Suprapubic skin (tissue), 4 donors: ENCODE measurements around the gene PEX13. TPM values are rescaled to one million over a fixed set of nuclear protein-coding genes. Genes with fewer than 3 reads are reported as not detected.

Source experiments
- DNase-seq, 2 donors: peaks; one replicate each; pipeline ENCODE4 v3.0.0-alpha.2; 2019; ENCODE audit warnings: low spot score in 2 of 2
- H3K27ac ChIP-seq: fragments of 200-600 bp; sonication (generic); one replicate; pipeline ENCODE4 v1.5.1; 2019
- H3K27me3 ChIP-seq: fragments of 200-600 bp; sonication (generic); one replicate; pipeline ENCODE4 v1.5.1; 2019
- H3K36me3 ChIP-seq: fragments of 200-600 bp; sonication (generic); one replicate; pipeline ENCODE4 v1.5.1; 2019
- H3K4me1 ChIP-seq: fragments of 200-600 bp; sonication (generic); one replicate; pipeline ENCODE4 v1.5.1; 2019
- H3K4me3 ChIP-seq: fragments of 200-600 bp; sonication (generic); one replicate; pipeline ENCODE4 v1.5.1; 2019; ENCODE audit warnings: mild to moderate bottlenecking
- H3K9me3 ChIP-seq: fragments of 200-600 bp; sonication (generic); one replicate; pipeline ENCODE4 v1.5.1; 2019
- EP300 ChIP-seq: sonication (generic); formaldehyde crosslinking; IDR thresholded peaks from one replicate; pipeline ENCODE4 v1.6.1; 2017; ENCODE audit warnings: antibody characterized with exemption
- POLR2A ChIP-seq, 2 donors: fragments of 450-650 bp; IDR thresholded peaks; one replicate each; pipeline ENCODE4 v1.6.1; 2017; ENCODE audit warnings: antibody characterized with exemption in 2 of 2, mild to moderate bottlenecking in 2 of 2, moderate library complexity in 2 of 2
- POLR2AphosphoS5 ChIP-seq, 3 donors: sonication (generic); formaldehyde crosslinking; IDR thresholded peaks; one replicate each; pipeline ENCODE4 v1.6.1; 2017; ENCODE audit warnings: antibody characterized with exemption in 3 of 3
- WGBS: methylation state at CpG from one replicate; pipeline ENCODE4 v1.1.5; 2018; 5-methylcytosine and 5-hydroxymethylcytosine counted together
- total RNA-seq, 4 donors: library from RNA; depleted of rRNA; stranded (reverse); fragments of >200 nt; gene quantifications; one replicate each; pipeline ENCODE4 v1.1.0, GENCODE V29; 2016
- TF ChIP-seq, protein P1 (sequence below), 2 donors: fragments of 200-600 bp in 1 of 2; fragments of 450-650 bp in 1 of 2; sonication (generic) in 1 of 2; IDR thresholded peaks; one replicate each; pipeline ENCODE4 v1.5.1; 2016 to 2019; ENCODE audit warnings: antibody characterized with exemption in 2 of 2, mild to moderate bottlenecking in 1 of 2, moderate library complexity in 1 of 2

The PEX13 gene, protein sequence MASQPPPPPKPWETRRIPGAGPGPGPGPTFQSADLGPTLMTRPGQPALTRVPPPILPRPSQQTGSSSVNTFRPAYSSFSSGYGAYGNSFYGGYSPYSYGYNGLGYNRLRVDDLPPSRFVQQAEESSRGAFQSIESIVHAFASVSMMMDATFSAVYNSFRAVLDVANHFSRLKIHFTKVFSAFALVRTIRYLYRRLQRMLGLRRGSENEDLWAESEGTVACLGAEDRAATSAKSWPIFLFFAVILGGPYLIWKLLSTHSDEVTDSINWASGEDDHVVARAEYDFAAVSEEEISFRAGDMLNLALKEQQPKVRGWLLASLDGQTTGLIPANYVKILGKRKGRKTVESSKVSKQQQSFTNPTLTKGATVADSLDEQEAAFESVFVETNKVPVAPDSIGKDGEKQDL
- total RNA-seq: 10 to 100 TPM; 29.5 to 39.2 (median 34.8) TPM

DNA sequence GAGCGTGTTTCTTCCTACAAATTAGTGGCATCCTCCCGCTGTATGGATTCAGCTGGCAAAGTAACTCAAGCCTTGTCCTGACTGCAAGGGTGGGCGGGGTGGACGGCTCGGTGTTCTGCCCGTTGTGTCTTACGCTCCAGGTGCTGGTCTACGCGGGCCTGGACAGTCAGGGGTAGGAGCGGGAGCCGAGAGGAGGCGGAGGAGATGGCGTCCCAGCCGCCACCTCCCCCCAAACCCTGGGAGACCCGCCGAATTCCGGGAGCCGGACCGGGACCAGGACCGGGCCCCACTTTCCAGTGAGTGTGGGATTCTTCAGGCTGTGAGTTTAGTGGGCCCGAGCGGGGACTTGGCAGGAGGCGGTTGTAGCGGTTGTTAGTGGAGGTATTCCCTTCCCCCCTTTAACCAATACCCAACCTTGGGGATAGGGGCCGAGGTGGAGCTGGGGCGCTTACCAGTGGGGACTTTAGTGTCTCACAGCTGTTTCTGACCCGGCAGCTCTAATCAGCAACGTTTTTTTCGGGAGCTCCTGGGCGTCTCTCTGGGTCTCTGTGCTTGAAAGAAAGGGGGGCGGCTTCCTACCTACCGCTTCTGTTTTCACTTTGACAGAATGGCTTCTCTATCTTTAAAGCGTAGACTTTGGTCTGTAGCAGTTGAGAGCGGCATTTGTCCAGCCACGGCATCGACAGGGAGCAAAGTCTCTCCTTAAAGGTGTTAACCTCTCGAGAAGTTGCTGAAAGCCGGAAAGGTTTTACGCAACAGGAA is at the start of gene PEX13, which contains the start of gene PUS10:
Gene PEX13 (plus strand): TSS at position 165 of the 762 bp plus-strand sequence. CDS start 40 bp downstream, at position 205.
Gene PUS10 (minus strand): TSS at position 700 of the 762 bp plus-strand sequence. CDS start 6,365 bp downstream, outside the sequence.
- H3K9me3 ChIP-seq: peaks cover 3% of the 10 kb centered on the region
- no peaks in the 10 kb centered on the region for H3K27me3 ChIP-seq
- WGBS: 0% methylated on average over 16 of the region's 39 CpGs
- peaks cover 11% of the 10 kb centered on the region for H3K36me3 ChIP-seq
- H3K4me1 ChIP-seq: peaks cover 56% of the 10 kb centered on the region
- H3K27ac ChIP-seq: peak within 1 kb of the TSS; percentile 91
- peak within 1 kb of the TSS; percentile 96 for H3K4me3 ChIP-seq
- DNase-seq: peak; percentile 81 to 88
- TF ChIP-seq POLR2A (IDR thresholded peaks at IDR 0.05) (peak in 1 of 2 donors; percentile 37), POLR2AphosphoS5 (IDR thresholded peaks at IDR 0.05) (no peak), EP300 (no peak)

- H3K27ac ChIP-seq: no peak overlapping the region
- H3K27me3 ChIP-seq: no peaks in the 10 kb centered on the region
- no peaks in the 10 kb centered on the region for H3K9me3 ChIP-seq
- peaks cover 4% of the 10 kb centered on the region for H3K4me1 ChIP-seq
- no peaks in the 10 kb centered on the region for H3K36me3 ChIP-seq
- DNase-seq: no peak
- TF ChIP-seq POLR2AphosphoS5 (IDR thresholded peaks at IDR 0.05) (no peak), EP300 (no peak), POLR2A (IDR thresholded peaks at IDR 0.05) (no peak)
- TF ChIP-seq, protein P1, sequence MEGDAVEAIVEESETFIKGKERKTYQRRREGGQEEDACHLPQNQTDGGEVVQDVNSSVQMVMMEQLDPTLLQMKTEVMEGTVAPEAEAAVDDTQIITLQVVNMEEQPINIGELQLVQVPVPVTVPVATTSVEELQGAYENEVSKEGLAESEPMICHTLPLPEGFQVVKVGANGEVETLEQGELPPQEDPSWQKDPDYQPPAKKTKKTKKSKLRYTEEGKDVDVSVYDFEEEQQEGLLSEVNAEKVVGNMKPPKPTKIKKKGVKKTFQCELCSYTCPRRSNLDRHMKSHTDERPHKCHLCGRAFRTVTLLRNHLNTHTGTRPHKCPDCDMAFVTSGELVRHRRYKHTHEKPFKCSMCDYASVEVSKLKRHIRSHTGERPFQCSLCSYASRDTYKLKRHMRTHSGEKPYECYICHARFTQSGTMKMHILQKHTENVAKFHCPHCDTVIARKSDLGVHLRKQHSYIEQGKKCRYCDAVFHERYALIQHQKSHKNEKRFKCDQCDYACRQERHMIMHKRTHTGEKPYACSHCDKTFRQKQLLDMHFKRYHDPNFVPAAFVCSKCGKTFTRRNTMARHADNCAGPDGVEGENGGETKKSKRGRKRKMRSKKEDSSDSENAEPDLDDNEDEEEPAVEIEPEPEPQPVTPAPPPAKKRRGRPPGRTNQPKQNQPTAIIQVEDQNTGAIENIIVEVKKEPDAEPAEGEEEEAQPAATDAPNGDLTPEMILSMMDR (IDR thresholded peaks at IDR 0.05): no peak
- no peak overlapping the region for H3K4me3 ChIP-seq
- 96% methylated on average over 29 of the region's 32 CpGs for WGBS
Observed at GRCh38 chr2:60972889-60973656, 44.4 kb upstream of the PEX13 start.

DNA sequence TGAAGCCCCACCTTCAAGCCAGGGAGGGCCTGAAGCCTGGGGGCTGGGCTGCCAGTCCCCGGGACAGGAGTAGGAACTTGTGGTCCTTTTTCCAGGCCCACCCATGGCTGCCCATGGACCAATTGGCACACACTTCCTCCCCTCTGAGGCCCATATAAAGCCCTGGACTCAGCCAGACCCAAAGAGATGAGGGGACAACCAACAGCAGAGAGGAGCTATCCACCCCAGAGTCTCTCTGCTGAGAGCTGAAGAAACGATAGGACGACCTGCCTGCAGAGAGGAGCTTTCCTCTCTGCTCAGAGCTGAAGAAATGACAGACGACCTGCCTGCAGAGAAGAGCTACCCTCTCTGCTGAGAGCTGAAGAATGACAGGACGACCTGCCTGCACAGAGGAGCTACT is 43.8 kb upstream of the PEX13 start:
- H3K27ac ChIP-seq: no peak overlapping the region
- H3K27me3 ChIP-seq: no peaks in the 10 kb centered on the region
- H3K4me3 ChIP-seq: no peak overlapping the region
- WGBS: 82% methylated on average over 3 of the region's 5 CpGs
- TF ChIP-seq, protein P1 (IDR thresholded peaks at IDR 0.05): no peak
- peaks cover 4% of the 10 kb centered on the region for H3K4me1 ChIP-seq
- no peak for DNase-seq
- H3K36me3 ChIP-seq: no peaks in the 10 kb centered on the region
- no peaks in the 10 kb centered on the region for H3K9me3 ChIP-seq

- no peak overlapping the region for H3K27ac ChIP-seq
- H3K4me1 ChIP-seq: peaks cover 5% of the 10 kb centered on the region
- H3K36me3 ChIP-seq: no peaks in the 10 kb centered on the region
- no peak for DNase-seq
- H3K4me3 ChIP-seq: no peak overlapping the region
- H3K9me3 ChIP-seq: no peaks in the 10 kb centered on the region
- TF ChIP-seq EP300 (no peak), POLR2A (IDR thresholded peaks at IDR 0.05) (no peak), POLR2AphosphoS5 (IDR thresholded peaks at IDR 0.05) (no peak)
- TF ChIP-seq, protein P1 (IDR thresholded peaks at IDR 0.05): no peak
- no peaks in the 10 kb centered on the region for H3K27me3 ChIP-seq
- 95% methylated on average over 6 of the region's 16 CpGs for WGBS
Observed at GRCh38 chr2:60974652-60975051, 42.9 kb upstream of the PEX13 start.

GRCh38 chr2:60976256-60976850 is 41.2 kb upstream of the PEX13 start:
- H3K27ac ChIP-seq: no peak overlapping the region
- peaks cover 3% of the 10 kb centered on the region for H3K4me1 ChIP-seq
- H3K4me3 ChIP-seq: no peak overlapping the region
- no peaks in the 10 kb centered on the region for H3K36me3 ChIP-seq
- H3K27me3 ChIP-seq: no peaks in the 10 kb centered on the region
- TF ChIP-seq POLR2AphosphoS5 (IDR thresholded peaks at IDR 0.05): no peak
- TF ChIP-seq, protein P1 (IDR thresholded peaks at IDR 0.05): no peak
- TF ChIP-seq EP300: no peak
- no peak for TF ChIP-seq POLR2A (IDR thresholded peaks at IDR 0.05)
- no peak for DNase-seq
- no peaks in the 10 kb centered on the region for H3K9me3 ChIP-seq
- 64% methylated on average over 3 of the region's 3 CpGs for WGBS
